Measurements from ENCODE around the gene TRIM38.
"Not testable (repeated sequence)": the region's sequence is repeated elsewhere in the genome, so short reads cannot be mapped to it uniquely, and the experiment has no call there.

The TRIM38 gene

DNA sequence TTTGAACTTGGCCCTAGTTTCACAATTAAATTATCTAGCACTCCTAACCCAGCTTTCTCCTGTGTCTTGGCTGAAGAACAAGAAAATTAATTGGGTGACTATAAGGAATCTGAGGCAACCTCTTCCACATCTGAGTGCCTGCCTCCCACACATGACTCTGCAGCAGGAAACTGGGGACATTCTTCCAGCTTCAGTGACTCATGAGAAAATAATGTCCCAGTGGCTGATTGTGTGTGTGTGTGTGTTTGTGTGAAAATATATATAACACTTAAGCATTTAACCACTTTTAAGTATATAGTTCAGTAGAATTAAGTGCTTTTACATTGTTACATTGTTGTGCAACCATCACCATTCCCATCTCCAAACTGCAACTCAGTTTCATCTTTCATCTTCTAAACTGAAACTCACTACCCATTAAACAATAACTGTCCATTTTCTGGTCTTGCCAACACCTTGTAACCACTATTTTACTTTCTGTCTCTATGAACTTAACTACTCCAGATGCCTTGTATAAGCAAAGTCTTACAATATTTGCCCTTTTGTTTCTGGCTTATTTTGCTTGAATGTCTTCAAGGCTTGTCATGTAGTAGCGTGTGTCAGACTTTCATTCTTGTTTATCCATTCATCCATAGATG, 8.7 kb downstream of the TRIM38 start:
- DNase-seq (ENCODE audit: low spot score): peak; percentile 33

DNA sequence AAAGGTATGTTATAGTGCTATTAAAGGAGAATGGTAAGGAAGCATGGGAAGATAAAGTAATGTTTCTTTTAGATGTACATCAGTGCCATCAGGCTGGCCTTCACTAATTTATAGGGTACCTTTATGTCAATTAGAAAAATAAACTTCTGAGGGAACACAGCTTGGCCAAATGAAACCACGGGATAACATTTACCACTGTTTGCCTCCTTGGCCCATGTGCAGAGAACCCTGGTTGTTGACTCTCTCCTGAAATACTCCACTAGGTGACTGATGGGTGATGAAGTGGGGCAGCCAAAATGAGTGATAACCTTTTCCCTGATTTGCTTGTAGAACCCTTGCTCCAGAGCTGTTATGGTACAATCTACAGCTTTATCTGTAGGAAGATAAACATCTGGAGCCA, 9.5 kb downstream of the TRIM38 start:
- no peak for DNase-seq (ENCODE audit: low spot score)

DNA sequence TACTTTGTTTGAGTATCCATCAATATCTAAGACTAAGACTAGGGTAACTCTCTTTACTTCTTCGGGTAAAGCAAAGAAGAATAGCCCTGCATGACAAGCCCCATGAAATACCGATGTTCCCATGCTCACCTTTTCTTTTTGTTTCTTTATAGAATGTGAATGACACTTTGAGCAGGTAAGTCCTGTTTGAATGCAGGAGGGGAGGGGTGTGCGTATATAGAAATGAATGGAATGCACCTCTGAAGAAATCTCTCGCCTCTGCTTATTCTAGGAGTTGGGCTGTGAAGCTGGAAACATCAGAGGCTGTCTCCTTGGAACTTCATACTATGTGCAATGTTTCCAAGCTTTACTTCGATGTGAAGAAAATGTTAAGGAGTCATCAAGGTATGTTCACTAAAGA, 10.3 kb downstream of the TRIM38 start:
- DNase-seq (ENCODE audit: low spot score): no peak

DNA sequence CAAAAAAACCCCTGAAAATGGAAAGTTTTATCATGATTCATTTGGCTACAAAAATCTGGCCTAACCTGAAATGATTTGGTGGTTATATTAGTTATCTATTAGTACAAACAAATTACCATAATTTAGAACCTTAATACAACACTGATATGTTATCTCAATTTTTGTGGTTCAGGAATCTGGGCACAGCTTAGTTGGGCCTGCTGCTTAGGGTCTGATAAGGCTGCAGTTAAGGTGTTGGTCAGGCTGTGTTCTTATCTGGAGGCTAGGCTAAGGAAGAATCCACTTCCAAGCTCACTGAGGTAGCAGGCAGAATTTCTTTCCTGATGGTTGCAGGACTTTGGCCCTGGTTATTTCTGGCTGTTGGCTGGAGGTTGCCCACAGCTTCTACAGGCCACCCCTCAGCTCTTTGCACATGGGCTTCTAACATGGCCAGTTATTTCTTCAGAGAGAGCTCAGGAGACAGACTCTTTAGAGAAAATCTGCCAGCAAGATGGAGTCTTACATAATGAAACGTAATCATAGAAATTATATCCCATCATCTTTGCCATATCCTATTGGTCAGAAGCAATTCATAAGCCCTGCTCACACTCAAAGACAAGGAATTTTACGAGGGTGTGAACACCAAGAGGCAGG, 11.4 kb downstream of the TRIM38 start:
- DNase-seq (ENCODE audit: low spot score): no peak

DNA sequence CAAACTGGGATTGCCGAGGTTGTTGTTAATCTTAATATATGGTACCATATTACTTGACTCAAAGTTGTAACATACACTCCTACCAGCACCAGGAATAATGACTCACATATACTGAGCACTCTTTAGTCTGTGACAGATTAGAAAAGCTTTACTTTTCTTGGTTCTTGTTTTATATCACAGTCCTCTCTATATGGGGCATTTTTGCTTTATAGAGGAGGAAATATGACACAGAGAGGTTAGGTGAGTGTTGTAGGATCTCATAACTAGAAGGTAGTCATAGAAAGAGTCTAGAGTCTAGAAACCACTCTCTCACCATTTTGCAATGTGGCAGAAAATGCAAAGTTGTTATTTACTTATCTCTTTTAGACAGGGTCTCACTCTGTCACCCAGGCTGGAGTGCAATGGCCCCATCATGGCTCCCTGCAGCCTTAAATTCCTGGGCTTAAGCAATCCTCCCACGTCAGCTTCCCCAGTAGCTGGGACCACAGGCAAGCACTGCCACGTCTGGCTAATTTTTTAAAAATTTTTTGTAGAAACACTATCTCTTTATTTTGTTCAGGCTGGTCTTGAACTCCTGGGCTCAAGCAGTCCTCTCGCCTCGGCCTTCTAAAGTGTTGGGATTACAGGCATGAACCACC, 13.4 kb downstream of the TRIM38 start:
- DNase-seq (ENCODE audit: low spot score): no peak

DNA sequence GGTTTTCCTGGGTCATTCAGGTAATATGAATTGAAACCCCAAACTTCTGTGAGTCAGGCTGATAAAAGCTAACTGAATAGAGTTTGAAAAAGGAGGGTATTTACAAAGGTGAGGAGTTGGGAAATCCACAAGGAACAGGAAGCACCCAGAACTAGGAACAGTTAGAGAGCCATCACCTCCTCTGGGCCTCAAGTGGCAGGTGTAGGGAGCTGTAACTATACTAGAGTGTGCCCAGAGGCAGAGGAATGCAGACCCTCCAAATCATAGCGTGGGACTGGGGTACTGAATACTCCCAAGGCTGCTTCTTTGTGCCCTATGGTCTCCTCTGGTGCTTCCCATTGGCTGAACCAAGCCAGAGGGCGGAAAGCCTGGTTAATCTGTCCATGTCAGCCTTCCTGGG, 18.3 kb downstream of the TRIM38 start:
- DNase-seq (ENCODE audit: low spot score): no peak

DNA sequence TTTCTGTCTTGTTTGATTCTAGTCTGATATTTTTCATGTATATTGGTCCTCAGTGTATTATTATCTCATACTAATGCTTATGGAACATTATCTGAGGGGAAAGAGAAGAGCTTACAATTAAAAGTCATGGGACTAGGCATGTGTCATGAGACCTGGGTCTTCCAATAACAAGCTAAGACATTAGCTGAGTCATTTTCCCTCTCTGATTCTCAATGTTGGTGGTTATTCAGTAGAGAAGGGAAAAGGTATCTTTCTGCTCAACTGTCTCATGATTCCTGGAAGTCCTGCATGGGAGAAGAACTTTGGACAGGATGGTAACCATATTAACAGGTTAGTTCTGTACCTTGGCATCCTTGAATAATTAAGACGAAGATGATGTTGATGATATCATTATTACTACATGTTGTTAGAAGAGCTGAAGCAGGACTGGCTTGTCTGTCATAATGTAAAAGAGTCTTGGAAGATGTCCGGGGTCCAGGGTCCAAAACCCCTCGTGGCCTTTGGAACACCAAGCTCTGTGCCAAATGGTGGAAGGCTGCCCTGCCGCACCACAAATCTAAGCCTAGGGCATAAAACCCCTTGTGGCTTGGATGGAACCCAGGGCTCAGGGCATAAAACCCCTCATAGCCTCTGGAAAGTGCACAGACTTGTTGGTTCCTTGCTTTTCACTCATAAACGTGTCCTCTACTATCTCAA, 19.1 kb downstream of the TRIM38 start:
- no peak for DNase-seq (ENCODE audit: low spot score)

DNA sequence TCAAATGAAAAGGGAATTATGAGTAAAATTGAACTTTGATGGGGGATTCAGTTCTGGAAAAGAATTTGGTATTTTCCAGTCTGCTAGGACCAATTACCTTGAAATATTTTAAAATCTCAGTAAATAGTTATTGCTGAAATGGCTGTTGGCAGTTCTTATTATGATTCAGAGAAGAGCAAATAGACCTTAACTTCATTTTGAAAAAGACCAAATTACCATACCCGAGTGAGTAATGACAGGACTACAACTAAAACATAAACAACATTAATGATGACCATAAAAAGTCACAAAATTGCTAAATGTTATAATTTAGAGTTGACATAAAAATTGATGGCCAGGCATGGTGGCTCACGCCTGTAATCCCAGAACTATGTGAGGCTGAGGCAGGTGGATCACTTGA, 21.7 kb downstream of the TRIM38 start:
- no peak for DNase-seq (ENCODE audit: low spot score)

DNA sequence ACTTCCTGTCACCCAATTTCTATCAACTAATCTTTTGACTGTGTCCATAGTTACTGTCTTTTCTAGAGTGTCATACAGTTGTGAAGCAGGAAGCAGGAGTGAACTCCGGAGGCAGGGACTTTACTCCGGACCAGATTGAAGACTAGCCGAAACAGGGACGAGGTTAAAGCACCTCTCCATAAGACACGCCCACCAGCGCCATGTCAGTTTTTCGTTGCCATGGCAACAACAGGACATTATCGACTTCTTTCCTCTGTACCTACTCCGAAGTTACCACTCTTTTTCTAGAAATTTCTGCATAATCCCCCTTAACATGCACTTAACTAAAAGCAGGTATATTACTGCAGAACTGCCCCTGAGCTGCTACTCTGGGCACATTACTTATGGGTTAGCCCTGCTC, 25.2 kb downstream of the TRIM38 start:
- no peak for DNase-seq (ENCODE audit: low spot score)

DNA sequence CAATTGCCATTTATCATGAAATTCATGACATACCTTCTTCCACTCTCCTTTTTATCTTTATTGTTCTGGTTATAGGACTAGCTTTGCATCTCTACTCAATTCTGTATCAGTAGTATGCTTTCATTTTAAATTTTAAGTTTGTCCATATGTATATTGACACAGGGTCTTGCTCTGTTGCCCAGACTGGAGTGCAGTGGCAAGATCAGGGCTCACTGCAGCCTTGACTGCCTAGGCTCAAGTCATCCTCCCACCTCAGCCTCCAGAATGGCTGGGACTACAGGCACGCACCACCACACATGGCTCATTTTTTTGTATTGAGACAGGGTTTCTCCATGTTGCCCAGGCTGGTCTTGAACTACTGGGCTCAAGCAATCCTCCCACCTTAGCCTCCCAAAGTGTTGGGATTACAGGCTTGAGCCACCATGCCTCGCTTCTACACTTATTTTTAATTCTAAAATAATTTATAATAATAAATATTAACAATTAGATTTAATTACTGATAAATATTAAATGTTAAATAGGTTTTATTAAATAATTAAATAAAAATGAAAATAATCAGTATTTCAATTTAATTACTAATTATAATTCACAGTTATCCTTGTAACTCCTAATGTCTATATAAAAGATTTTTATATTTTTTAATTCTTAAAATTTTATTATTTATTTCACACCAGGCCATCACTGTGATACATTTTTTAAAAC, 27.7 kb downstream of the TRIM38 start:
- no peak for DNase-seq (ENCODE audit: low spot score)

DNA sequence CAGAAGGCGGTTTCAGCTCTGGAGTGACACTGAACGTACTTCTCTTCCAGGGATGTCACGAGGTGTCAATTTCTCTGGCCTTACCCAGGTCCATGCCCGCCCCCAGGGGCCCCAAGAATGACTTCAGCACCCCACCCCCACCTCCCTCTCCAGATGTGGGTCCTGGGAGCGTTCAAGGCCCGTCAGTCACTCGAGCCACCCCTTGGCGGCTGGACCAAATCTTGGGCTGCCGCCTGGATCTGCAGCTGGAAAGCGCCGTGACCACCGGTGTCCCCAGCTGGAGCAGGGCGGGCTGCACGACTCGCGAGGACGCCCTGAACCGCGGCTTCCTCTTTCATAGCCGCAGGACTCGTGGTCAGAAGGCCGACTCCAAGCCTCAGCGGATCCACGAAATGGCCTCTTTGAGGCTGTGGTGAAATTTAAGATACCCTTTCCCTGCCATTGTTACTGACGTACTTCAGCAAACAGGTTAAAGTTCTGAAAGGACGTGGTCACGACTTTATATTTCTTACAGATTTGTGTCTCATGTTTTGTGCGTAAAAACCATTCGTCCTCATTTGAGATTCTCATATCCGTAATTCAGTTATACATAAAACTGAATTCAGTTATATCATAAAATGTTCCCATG, 29.3 kb downstream of the TRIM38 start:
- no peak for DNase-seq (ENCODE audit: low spot score)

DNA sequence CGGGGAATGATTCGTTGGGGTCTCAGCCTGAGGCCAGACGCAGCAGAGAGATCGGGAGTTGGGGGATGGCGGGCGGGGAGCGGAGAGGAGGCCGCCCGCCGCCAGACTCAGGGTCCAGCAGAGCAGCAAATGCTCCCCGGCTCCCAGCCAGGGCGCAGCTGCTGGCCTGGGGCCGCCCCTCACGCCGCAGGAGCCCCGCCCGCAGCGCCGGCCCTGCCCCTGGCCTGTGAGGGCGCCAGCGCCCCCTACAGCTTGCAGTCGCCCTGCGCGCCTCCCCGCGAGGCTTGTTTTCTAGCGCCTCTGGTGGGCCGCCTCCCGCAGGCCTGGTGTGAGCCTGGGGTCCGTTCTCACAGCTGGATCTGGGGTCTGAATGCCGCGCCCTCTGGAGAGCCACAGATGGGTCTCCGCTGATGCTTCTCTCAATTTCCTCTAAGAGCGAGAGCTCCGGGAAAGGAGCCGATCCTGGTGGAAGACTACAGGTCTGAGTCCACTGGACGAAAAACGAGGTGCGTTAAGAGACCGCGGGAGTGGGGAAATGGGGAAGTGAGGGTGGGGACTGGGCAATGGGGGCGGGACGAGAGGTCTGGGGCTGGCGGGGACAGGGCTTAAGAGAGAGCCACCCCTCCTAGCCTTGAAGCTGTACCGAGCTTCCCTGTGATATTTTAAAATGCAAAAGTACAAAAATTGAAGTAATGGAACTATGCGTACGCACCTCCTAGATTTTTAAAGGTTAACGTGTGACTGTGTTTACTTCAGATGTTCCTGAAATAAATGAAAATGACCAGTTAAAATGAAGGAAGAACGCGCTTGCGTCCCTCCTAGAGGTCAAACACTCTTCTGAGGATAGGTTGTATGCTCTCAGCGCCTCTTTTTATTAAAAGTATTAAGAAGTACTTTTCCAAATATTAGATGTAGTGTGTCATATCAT, 30.1 kb downstream of the TRIM38 start:
- DNase-seq (ENCODE audit: low spot score): peak; percentile 95

DNA sequence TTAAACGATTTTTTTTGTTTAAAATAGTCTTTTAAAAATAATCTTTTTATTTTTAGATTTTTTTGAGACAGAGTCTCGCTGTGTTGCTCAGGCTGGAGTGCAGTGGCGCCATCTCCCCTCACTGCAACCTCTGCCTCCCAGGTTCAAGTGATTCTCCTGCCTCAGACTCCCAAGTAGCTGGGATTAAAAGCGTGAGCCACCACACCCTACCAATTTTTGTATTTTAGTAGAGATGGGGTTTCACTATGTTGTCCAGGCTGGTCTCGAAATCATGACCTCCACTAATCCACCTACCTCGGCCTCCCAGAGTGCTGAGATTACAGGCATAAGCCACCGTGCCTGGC, 30.7 kb downstream of the TRIM38 start:
- not testable (repeated sequence) for DNase-seq (ENCODE audit: low spot score)

DNA sequence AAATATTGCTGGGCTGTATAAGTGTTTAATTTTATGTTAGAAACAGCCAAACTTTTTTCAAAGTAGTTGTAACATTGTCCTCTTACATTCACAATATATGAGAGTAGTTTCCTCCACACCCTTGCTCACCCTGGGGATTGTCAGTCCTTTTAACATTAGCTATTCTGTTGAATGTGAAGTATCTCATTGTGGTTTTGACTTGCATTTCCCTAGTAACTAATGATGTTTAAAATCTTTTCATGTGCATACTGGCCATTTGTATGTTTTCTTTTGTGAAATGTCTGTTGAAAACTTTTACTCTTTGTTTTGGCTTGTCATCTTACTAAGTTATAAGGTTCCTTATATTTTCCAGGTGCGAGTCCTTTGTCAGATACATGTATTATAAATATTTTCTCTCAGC, 32.9 kb downstream of the TRIM38 start:
- DNase-seq (ENCODE audit: low spot score): no peak

DNA sequence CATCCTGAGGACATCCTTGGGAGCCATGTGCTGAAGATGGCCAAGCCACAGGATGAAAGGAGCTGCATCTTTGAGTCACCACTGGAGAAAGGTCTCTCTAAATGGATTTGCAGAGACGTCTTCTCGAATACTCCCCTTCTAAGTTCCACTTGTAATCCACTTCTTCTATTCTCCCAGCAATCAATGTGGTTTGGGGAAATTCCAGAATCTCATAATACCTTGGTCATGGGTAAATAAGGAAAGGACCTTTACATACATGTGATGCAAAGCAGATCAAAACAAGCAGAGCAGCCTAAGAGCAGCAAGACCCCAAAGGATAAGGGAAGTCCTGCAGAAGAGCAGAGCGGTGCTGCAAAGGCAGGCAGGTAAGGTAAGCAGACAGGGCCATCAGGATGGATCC, 35.3 kb downstream of the TRIM38 start:
- DNase-seq (ENCODE audit: low spot score): no peak

DNA sequence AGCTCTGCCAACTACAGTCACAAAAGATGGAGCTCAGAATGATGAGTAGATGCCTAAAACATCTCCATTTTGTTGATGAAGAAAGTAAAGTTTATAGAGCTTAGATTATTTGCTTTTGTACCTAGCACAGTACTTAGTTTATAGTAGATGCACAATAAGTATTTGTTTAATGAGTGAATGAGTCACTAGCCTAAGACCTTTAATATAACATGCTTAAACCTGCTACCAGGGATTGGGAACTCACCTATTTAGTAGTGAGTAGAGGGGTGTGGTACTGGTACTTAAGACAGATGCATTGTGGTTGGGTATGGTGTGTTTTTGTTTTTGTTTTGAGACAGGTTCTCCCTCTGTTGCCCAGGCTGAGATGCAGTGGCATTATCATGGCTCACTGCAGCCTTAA, 35.8 kb downstream of the TRIM38 start:
- DNase-seq (ENCODE audit: low spot score): no peak

DNA sequence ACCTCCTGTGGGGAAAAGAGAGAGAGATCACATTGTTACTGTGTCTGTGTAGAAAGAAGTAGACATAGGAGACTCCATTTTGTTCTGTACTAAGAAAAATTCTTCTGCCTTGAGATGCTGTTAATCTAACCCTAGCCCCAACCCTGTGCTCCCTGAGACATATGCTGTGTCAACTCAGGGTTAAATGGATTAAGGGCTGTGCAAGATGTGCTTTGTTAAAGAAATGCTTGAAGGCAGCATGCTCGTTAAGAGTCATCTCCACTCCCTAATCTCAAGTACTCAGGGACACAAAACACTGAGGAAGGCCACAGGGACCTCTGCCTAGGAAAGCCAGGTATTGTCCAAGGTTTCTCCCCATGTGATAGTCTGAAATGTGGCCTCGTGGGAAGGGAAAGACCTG, 36.6 kb downstream of the TRIM38 start:
- DNase-seq (ENCODE audit: low spot score): not testable (repeated sequence)

DNA sequence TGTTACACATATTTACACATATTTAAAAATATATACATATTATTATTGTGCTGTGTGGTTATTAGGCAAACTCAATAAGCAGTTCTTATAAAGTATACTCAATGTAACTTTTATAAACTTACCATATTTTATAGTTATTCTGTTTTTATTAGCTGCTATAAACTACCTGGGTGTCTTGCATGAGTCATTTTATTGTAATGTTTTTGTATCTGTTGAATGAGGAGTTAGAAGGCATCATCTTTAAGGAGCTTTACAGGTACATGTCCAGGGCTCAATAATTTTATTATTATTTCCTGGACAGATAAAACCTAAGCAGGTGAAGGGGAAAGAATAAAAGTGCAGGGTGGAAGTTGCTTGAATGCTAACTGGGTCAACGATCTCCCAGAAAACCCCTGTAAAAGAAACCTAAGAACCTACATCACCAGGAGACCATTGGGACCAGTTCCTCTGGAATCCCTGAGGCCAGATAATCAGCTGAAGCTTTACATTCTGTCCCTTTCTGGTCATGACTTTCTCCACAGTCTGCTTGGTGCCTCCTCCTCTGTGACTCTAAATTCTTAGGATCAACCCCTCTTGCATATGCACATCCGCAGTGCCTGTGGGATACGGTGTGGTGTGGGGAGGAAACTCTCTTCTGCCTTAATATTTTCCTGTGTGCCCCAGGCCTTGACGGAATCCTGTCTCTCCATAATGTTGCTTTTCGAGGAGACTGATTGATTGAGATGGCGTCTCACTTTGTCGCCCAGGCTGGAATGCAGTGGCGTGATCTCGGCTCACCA, 38.0 kb downstream of the TRIM38 start:
- DNase-seq (ENCODE audit: low spot score): no peak

DNA sequence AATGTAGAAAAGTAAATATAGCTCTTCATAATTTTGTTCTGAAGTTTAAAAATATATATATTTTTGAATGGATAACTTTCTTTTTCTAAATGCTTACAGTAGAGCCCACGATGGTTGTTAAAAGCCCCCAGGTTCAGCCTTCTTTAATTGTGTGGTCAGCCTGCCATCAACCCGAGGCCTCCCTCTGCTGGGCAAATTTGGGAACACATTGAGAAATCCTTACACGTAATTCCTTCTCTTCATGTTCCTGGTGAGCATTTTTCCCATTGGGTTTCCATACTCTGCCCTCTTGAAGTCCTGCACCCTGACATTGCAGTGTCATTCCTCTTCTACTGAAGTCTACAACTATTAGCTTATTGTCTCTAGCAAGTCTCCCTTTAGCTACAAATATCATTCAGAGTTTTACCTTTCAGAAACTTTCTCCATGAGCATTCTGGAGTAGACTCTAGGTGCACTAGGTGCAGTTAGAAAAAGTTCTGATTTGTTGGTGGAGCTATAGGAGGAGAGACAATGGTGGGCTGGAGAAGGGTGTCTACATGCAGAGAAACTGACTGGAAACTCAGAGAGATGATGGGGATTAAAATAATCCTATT, 40.6 kb downstream of the TRIM38 start:
- peak; percentile 77 for DNase-seq (ENCODE audit: low spot score)
